ENCODE measurements around the gene ADCY7. TPM values are rescaled to one million over a fixed set of nuclear protein-coding genes. Genes with fewer than 3 reads are reported as not detected.

The ADCY7 gene
- total RNA-seq, 1 experiment from 2014 or later, result 5.9 TPM

DNA sequence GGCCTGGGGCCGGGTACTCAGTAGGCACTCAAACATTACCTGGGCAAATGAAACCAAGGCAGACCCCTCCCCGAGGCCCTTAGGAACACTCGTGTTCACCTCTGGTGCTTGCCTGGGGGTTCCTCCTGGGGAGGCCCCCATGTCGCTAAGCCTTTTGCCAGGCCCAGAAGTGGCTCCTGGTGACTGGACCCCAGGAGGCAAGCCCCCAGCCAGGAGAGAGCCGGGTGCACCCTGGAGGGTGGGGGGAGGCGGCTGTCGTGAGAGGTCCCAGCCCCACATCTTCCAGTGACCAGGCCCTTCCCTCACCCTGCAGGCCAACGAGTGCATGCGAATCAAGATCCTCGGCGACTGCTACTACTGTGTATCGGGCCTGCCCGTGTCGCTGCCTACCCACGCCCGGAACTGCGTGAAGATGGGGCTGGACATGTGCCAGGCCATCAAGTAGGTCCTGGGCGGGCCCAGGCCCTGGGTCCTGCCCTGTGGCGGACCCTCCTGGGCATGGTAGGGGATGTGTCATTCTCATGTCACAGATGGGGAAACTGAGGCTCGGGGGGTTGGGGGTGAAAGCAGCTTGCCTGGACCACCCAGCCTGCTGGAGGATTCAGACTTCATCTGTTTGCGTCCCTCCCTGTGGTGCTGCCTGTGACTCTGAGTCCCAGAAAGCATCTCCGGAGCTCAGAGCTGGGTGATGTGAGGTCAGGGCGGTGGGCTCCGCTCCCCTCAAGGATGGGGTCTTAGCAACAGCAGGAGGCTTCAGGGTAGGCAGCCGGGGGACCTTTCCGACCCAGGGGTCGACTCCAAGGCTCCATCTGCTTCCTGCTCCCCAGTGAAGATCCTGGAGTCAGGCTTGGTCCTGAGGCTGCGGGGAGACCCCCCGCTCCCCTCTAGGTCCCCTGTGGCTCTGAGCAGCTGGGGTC lies 32.5 kb downstream of the ADCY7 start:
- ChIA-PET CTCF (interaction anchor here (0.8 kb wide), 1 partner anchor 508 kb away, joined by 4 read pairs; no protein-coding TSS in a partner anchor), POLR2A (no interaction called here)
- TF ChIP-seq ZNF121 (CRISPR knock-in tag; IDR thresholded peaks at IDR 0.05) (no peak), ATF1 (CRISPR knock-in tag; IDR thresholded peaks at IDR 0.05) (no peak), ZBTB43 (CRISPR knock-in tag; IDR thresholded peaks at IDR 0.05) (no peak), TCF7 (CRISPR knock-in tag; IDR thresholded peaks at IDR 0.05; ENCODE audit: low read depth) (no peak), OVOL2 (CRISPR knock-in tag; IDR thresholded peaks at IDR 0.05; ENCODE audit: borderline replicate concordance) (no peak), CTCF (IDR thresholded peaks at IDR 0.05) (no peak), JUN (CRISPR knock-in tag; IDR thresholded peaks at IDR 0.05) (no peak), RORB (CRISPR knock-in tag; IDR thresholded peaks at IDR 0.05) (no peak), FOXK1 (CRISPR knock-in tag; IDR thresholded peaks at IDR 0.05) (no peak), NR3C1 (CRISPR knock-in tag; conservative IDR thresholded peaks at IDR 0.05; ENCODE audit: low read depth) (no peak)
- TF ChIP-seq, protein P1, sequence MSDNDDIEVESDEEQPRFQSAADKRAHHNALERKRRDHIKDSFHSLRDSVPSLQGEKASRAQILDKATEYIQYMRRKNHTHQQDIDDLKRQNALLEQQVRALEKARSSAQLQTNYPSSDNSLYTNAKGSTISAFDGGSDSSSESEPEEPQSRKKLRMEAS (CRISPR knock-in tag; IDR thresholded peaks at IDR 0.05), result no peak
- TF ChIP-seq, protein P2, sequence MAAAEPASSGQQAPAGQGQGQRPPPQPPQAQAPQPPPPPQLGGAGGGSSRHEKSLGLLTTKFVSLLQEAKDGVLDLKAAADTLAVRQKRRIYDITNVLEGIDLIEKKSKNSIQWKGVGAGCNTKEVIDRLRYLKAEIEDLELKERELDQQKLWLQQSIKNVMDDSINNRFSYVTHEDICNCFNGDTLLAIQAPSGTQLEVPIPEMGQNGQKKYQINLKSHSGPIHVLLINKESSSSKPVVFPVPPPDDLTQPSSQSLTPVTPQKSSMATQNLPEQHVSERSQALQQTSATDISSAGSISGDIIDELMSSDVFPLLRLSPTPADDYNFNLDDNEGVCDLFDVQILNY (CRISPR knock-in tag; IDR thresholded peaks at IDR 0.05), result no peak
- TF ChIP-seq, protein P3, sequence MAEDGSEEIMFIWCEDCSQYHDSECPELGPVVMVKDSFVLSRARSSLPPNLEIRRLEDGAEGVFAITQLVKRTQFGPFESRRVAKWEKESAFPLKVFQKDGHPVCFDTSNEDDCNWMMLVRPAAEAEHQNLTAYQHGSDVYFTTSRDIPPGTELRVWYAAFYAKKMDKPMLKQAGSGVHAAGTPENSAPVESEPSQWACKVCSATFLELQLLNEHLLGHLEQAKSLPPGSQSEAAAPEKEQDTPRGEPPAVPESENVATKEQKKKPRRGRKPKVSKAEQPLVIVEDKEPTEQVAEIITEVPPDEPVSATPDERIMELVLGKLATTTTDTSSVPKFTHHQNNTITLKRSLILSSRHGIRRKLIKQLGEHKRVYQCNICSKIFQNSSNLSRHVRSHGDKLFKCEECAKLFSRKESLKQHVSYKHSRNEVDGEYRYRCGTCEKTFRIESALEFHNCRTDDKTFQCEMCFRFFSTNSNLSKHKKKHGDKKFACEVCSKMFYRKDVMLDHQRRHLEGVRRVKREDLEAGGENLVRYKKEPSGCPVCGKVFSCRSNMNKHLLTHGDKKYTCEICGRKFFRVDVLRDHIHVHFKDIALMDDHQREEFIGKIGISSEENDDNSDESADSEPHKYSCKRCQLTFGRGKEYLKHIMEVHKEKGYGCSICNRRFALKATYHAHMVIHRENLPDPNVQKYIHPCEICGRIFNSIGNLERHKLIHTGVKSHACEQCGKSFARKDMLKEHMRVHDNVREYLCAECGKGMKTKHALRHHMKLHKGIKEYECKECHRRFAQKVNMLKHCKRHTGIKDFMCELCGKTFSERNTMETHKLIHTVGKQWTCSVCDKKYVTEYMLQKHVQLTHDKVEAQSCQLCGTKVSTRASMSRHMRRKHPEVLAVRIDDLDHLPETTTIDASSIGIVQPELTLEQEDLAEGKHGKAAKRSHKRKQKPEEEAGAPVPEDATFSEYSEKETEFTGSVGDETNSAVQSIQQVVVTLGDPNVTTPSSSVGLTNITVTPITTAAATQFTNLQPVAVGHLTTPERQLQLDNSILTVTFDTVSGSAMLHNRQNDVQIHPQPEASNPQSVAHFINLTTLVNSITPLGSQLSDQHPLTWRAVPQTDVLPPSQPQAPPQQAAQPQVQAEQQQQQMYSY (CRISPR knock-in tag; IDR thresholded peaks at IDR 0.05), result no peak
- 0 out of 2 replicates have a peak overlapping the region, but pooled peaks have one; percentile 33 for H3K27ac Mint-ChIP-seq
- no peaks in the 10 kb centered on the region for H3K9me3 Mint-ChIP-seq
- ATAC-seq, result no peak
- no peak for DNase-seq (ENCODE audit: low spot score)
- H3K4me1 Mint-ChIP-seq, result peaks cover 5% of the 10 kb centered on the region; the same call in 1 of the 2 replicates
- H3K36me3 Mint-ChIP-seq, result no peaks in the 10 kb centered on the region
- no peak overlapping the region for H3K4me3 Mint-ChIP-seq
- no peaks in the 10 kb centered on the region for H3K27me3 Mint-ChIP-seq (ENCODE audit: low read depth)

GRCh38 chr16:50299508-50300105 lies 33.3 kb downstream of the ADCY7 start:
- no peaks in the 10 kb centered on the region for H3K9me3 Mint-ChIP-seq
- H3K27ac Mint-ChIP-seq, result no peak overlapping the region
- POLR2A ChIA-PET, result no interaction called here
- H3K36me3 Mint-ChIP-seq, result no peaks in the 10 kb centered on the region
- DNase-seq (ENCODE audit: low spot score) (no peak), ATAC-seq (no peak)
- H3K4me1 Mint-ChIP-seq, result peaks cover 5% of the 10 kb centered on the region; the same call in 1 of the 2 replicates
- no peak overlapping the region for H3K4me3 Mint-ChIP-seq
- CTCF ChIA-PET, result no interaction called here
- no peaks in the 10 kb centered on the region for H3K27me3 Mint-ChIP-seq (ENCODE audit: low read depth)
- TF ChIP-seq ATF3 (CRISPR knock-in tag; conservative IDR thresholded peaks at IDR 0.05), result no peak
- TF ChIP-seq, protein P4, sequence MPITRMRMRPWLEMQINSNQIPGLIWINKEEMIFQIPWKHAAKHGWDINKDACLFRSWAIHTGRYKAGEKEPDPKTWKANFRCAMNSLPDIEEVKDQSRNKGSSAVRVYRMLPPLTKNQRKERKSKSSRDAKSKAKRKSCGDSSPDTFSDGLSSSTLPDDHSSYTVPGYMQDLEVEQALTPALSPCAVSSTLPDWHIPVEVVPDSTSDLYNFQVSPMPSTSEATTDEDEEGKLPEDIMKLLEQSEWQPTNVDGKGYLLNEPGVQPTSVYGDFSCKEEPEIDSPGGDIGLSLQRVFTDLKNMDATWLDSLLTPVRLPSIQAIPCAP (CRISPR knock-in tag; IDR thresholded peaks at IDR 0.05), result no peak
- no peak for TF ChIP-seq NR3C1 (CRISPR knock-in tag; conservative IDR thresholded peaks at IDR 0.05; ENCODE audit: low read depth)
- TF ChIP-seq, protein P3 (CRISPR knock-in tag; IDR thresholded peaks at IDR 0.05), result no peak
- no peak for TF ChIP-seq ZNF396 (CRISPR knock-in tag; IDR thresholded peaks at IDR 0.05; ENCODE audit: borderline replicate concordance)
- no peak for TF ChIP-seq GRHL2 (CRISPR knock-in tag; IDR thresholded peaks at IDR 0.05; ENCODE audit: insufficient replicate concordance, severe bottlenecking)
- TF ChIP-seq, protein P2 (CRISPR knock-in tag; IDR thresholded peaks at IDR 0.05), result no peak

All from WTC11 (cell line).